GM18861 (cell line): ENCODE results near the gene CRACR2B.

Experiments used
- ATAC-seq: cut with Tn5 transposase; IDR thresholded peaks from one replicate; pipeline ENCODE4 v1.9.1; 2021; ENCODE audit not compliant: unreplicated experiment

CRACR2B gene

GRCh38 chr11:794766-795633, 32.7 kb upstream of the CRACR2B start:
- no peak for ATAC-seq

GRCh38 chr11:795634-796564, 31.8 kb upstream of the CRACR2B start:
- no peak for ATAC-seq

- no peak for ATAC-seq
These were observed 31.0 kb upstream of the CRACR2B start for GRCh38 chr11:796565-797295.

GRCh38 chr11:797296-798092, 30.2 kb upstream of the CRACR2B start:
- ATAC-seq = peak; percentile 32

- ATAC-seq = peak; percentile 51
These were observed 29.5 kb upstream of the CRACR2B start, which contains the start of gene SLC25A22 for GRCh38 chr11:798093-798713. TSS of gene SLC25A22 (minus strand) at chr11:798281. CDS start at chr11:795006, 3,275 bp downstream.

- ATAC-seq = no peak
These were observed 27.9 kb upstream of the CRACR2B start for GRCh38 chr11:799641-800316.

GRCh38 chr11:800473-800872, 27.2 kb upstream of the CRACR2B start:
- no peak for ATAC-seq

GRCh38 chr11:801097-801780, 26.5 kb upstream of the CRACR2B start:
- no peak for ATAC-seq

- no peak for ATAC-seq
These were observed 25.6 kb upstream of the CRACR2B start for GRCh38 chr11:802018-802617.

- ATAC-seq = no peak
These were observed 24.8 kb upstream of the CRACR2B start for GRCh38 chr11:802693-803466.

- ATAC-seq = no peak
These were observed 24.3 kb upstream of the CRACR2B start for GRCh38 chr11:803467-803742.

- ATAC-seq = no peak
These were observed 23.7 kb upstream of the CRACR2B start for GRCh38 chr11:803770-804598.

GRCh38 chr11:804599-804964, 23.1 kb upstream of the CRACR2B start:
- no peak for ATAC-seq

- ATAC-seq = no peak
These were observed 19.1 kb upstream of the CRACR2B start for GRCh38 chr11:808427-809286.

GRCh38 chr11:809287-810039, 18.3 kb upstream of the CRACR2B start, which contains the start of gene RPLP2:
TSS of gene RPLP2 (plus strand) at chr11:809967. CDS start at chr11:810235, 268 bp downstream.
- peak; percentile 68 for ATAC-seq
